ENCODE measurements around the gene ULBP1.
"Not testable (repeated sequence)": the region's sequence is repeated elsewhere in the genome, so short reads cannot be mapped to it uniquely, and the experiment has no call there.

GRCh38 chr6:149919126-149919833 lies 44.5 kb upstream of the ULBP1 start:
- not testable (repeated sequence) for TF ChIP-seq POLR2A, POLR2AphosphoS5, CTCF (IDR thresholded peaks at IDR 0.05)
